ENCODE results near the gene TESK1.

TESK1 gene

GRCh38 chr9:35646533-35647265 lies 41.6 kb downstream of the TESK1 start:
- peak; percentile 77 for DNase-seq (ENCODE audit: low read depth)

- no peak for DNase-seq (ENCODE audit: low read depth)
These were observed 44.6 kb downstream of the TESK1 start for GRCh38 chr9:35649431-35650340.

GRCh38 chr9:35650341-35651158 lies 45.5 kb downstream of the TESK1 start, which contains the start of gene SIT1:
Gene SIT1, minus strand, starts transcription at chr9:35650931. Its CDS starts 78 bp downstream, at chr9:35650853.
- no peak for DNase-seq (ENCODE audit: low read depth)

GRCh38 chr9:35651956-35652828 lies 47.1 kb downstream of the TESK1 start:
- no peak for DNase-seq (ENCODE audit: low read depth)

GRCh38 chr9:35652829-35653209 lies 47.8 kb downstream of the TESK1 start:
- no peak for DNase-seq (ENCODE audit: low read depth)

GRCh38 chr9:35653611-35654010 lies 48.5 kb downstream of the TESK1 start:
- DNase-seq (ENCODE audit: low read depth) = no peak

GRCh38 chr9:35656348-35656747 lies 51.3 kb downstream of the TESK1 start:
- DNase-seq (ENCODE audit: low read depth) = no peak

GRCh38 chr9:35656831-35657545 lies 51.9 kb downstream of the TESK1 start:
- no peak for DNase-seq (ENCODE audit: low read depth)

- DNase-seq (ENCODE audit: low read depth) = peak; percentile 99
These were observed 52.6 kb downstream of the TESK1 start, which contains the start of gene RMRP for GRCh38 chr9:35657546-35658136. Gene RMRP, minus strand, starts transcription at chr9:35658019.

GRCh38 chr9:35658137-35658967 lies 53.3 kb downstream of the TESK1 start, which contains the start of gene CCDC107:
Gene CCDC107, plus strand, starts transcription at chr9:35658292. Its CDS starts 88 bp downstream, at chr9:35658380.
- DNase-seq (ENCODE audit: low read depth) = peak; percentile 75

GRCh38 chr9:35658968-35659220 lies 53.8 kb downstream of the TESK1 start:
- no peak for DNase-seq (ENCODE audit: low read depth)

GRCh38 chr9:35659340-35659739 lies 54.3 kb downstream of the TESK1 start:
- DNase-seq (ENCODE audit: low read depth) = no peak
